ENCODE data around the gene ATP23. TPM values are rescaled to one million over a fixed set of nuclear protein-coding genes. Genes with fewer than 3 reads are reported as not detected.

Gene ATP23
- total RNA-seq, 1 experiment from 2014 or later: 4.7 TPM

DNA sequence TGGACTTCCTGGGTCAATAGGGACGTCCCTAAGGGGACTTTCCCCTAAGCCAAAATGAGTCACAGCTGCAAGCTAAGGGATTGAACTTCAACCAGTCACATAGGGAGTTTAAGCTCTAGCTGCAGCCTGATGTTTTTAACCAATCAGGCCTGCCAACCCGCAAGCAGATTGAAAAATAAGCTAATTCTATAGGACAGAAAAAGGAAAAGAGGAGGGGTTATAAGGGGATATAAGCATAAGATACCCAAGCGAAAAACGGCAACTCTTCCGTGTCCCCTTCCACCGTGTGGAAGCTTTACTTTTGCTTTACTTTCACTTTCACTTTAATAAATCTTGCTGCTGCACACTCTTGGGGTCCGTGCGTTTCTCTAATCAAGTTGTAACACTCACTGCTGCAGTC lies 24.4 kb downstream of the ATP23 start:
- Histone ChIP-seq H3K79me1 (ENCODE audit: insufficient read depth, low read depth, low read length, poor library complexity, severe bottlenecking) (no peaks in the 10 kb centered on the region), H2BK15ac (ENCODE audit: low read depth, low read length) (no peak overlapping the region), H2BK20ac (ENCODE audit: low read depth, low read length, poor library complexity, severe bottlenecking) (no peak overlapping the region), H4K5ac (ENCODE audit: insufficient read length, low read depth, low read length) (no peak overlapping the region), H3K56ac (ENCODE audit: insufficient read length, low read depth, low read length) (no peak overlapping the region), H3K4me1 (ENCODE audit: insufficient read depth, low read length) (no peaks in the 10 kb centered on the region), H2BK120ac (ENCODE audit: low read depth, low read length, poor library complexity, severe bottlenecking) (no peak overlapping the region), H3K4ac (ENCODE audit: low read depth, low read length) (no peak overlapping the region), H3K9ac (ENCODE audit: extremely low read depth, insufficient read length, low read length) (no peak overlapping the region), H3K23me2 (ENCODE audit: insufficient read length, low read depth, low read length, poor library complexity, severe bottlenecking) (no peaks in the 10 kb centered on the region), H4K8ac (replicated peaks; ENCODE audit: insufficient read length, low read depth, low read length) (no peak overlapping the region), H3K23ac (ENCODE audit: insufficient read length, low read depth, low read length) (no peak overlapping the region), H3K27me3 (ENCODE audit: insufficient read depth, low read length) (no peaks in the 10 kb centered on the region), H3K79me2 (ENCODE audit: insufficient read depth, low read length) (no peaks in the 10 kb centered on the region), H3K14ac (ENCODE audit: insufficient read depth, low read length) (no peak overlapping the region), H3K18ac (ENCODE audit: insufficient read length, low read depth, low read length) (no peak overlapping the region), H2BK12ac (ENCODE audit: insufficient read length, low read depth, low read length) (no peak overlapping the region), H2AFZ (ENCODE audit: low read length) (no peak overlapping the region), H2BK5ac (ENCODE audit: insufficient read length, low read length) (no peak overlapping the region), H3T11ph (ENCODE audit: low read length) (no peak overlapping the region), H4K91ac (ENCODE audit: insufficient read length, low read depth, low read length) (no peak overlapping the region), H4K20me1 (ENCODE audit: control insufficient read depth, insufficient read depth, insufficient read length) (no peaks in the 10 kb centered on the region), H3K27ac (ENCODE audit: insufficient read length, low read depth, low read length) (no peak overlapping the region), H3K4me2 (ENCODE audit: insufficient read depth, insufficient read length, low read length) (no peak overlapping the region), H2AK5ac (ENCODE audit: insufficient read length, low read length) (no peak overlapping the region), H3K9me3 (ENCODE audit: control insufficient read depth, low read depth, low read length) (no peaks in the 10 kb centered on the region)
- no peak overlapping the region for H3K4me3 Mint-ChIP-seq
- no peak for DNase-seq
- H3K27ac Mint-ChIP-seq: no peak overlapping the region
- TF ChIP-seq, protein P1, sequence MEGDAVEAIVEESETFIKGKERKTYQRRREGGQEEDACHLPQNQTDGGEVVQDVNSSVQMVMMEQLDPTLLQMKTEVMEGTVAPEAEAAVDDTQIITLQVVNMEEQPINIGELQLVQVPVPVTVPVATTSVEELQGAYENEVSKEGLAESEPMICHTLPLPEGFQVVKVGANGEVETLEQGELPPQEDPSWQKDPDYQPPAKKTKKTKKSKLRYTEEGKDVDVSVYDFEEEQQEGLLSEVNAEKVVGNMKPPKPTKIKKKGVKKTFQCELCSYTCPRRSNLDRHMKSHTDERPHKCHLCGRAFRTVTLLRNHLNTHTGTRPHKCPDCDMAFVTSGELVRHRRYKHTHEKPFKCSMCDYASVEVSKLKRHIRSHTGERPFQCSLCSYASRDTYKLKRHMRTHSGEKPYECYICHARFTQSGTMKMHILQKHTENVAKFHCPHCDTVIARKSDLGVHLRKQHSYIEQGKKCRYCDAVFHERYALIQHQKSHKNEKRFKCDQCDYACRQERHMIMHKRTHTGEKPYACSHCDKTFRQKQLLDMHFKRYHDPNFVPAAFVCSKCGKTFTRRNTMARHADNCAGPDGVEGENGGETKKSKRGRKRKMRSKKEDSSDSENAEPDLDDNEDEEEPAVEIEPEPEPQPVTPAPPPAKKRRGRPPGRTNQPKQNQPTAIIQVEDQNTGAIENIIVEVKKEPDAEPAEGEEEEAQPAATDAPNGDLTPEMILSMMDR (conservative IDR thresholded peaks at IDR 0.05): no peak
- H3K9me3 Mint-ChIP-seq: peaks cover 29 to 32% of the 10 kb centered on the region in 2 experiments
- H3K36me3 Mint-ChIP-seq (ENCODE audit: insufficient read depth in 1 of 3, low read depth in 3 of 3): peaks cover 0 to 15% (median 6%) of the 10 kb centered on the region in 3 experiments; a peak in 5 of 7 replicates
- H3K27me3 Mint-ChIP-seq (ENCODE audit: low read depth): peaks cover 2% of the 10 kb centered on the region
- WGBS (ENCODE audit: extremely low coverage, insufficient read length, low lambda C conversion rate): no CpG with 5 or more reads among the region's 8 CpGs
- peaks cover 0 to 4% of the 10 kb centered on the region in 2 experiments; a peak in 1 of 4 replicates for H3K4me1 Mint-ChIP-seq
